H4 (cell line): ENCODE data around the gene RIIAD1. TPM values are rescaled to one million over a fixed set of nuclear protein-coding genes. Genes with fewer than 3 reads are reported as not detected.

Experiments used
- total RNA-seq: library from RNA; depleted of rRNA; stranded (reverse); fragments of >200 nt; shearing (Covaris generic); gene quantifications from 2 replicates; pipeline ENCODE4 v1.2.3, GENCODE V29; 2014; rRNA removed

The RIIAD1 gene
- total RNA-seq, 1 experiment from 2014 or later: not detected

Other genes starting within 250 kb of the RIIAD1 start
- gene CGN, start 210.1 kb upstream of the RIIAD1 start, total RNA-seq: 0.31 and 1.8 TPM in 2 replicates
- 4.1 and 4.5 TPM in 2 replicates for gene TUFT1, start 181.2 kb upstream of the RIIAD1 start, total RNA-seq
- gene SNX27, start 109.5 kb upstream of the RIIAD1 start, total RNA-seq: 17.0 and 17.7 TPM in 2 replicates
- not detected in 2 replicates for gene CELF3, start 4.7 kb upstream of the RIIAD1 start, total RNA-seq
- 74.8 and 88.5 TPM in 2 replicates for gene MRPL9, start 42.0 kb downstream of the RIIAD1 start, total RNA-seq
- 2.1 and 2.4 TPM in 2 replicates for gene TDRKH, start 69.0 kb downstream of the RIIAD1 start, total RNA-seq
- gene LINGO4, start 83.9 kb downstream of the RIIAD1 start, total RNA-seq: not detected in 2 replicates
- 0.60 and 1.2 TPM in 2 replicates for gene RORC, start 110.3 kb downstream of the RIIAD1 start, total RNA-seq
- not detected in 2 replicates for gene C2CD4D, start 118.3 kb downstream of the RIIAD1 start, total RNA-seq
- gene THEM5, start 132.2 kb downstream of the RIIAD1 start, total RNA-seq: not detected in 2 replicates
- 9.3 and 11.3 TPM in 2 replicates for gene THEM4, start 188.0 kb downstream of the RIIAD1 start, total RNA-seq